GM19239 (cell line): ENCODE measurements around the gene MOB3B.
A peak's percentile ranks its signal among the peaks of the same experiment; 100 is the strongest.

Experiments used
- DNase-seq: peaks from one replicate; pipeline ENCODE4 v3.0.0; 2011; ENCODE audit warnings: low spot score; ENCODE audit not compliant: insufficient read length
- FAIRE-seq: peaks from 2 replicates; lab custom pipeline; 2011; peaks lifted over from hg19 to GRCh38; lab: Jason Lieb, UNC

The MOB3B gene

DNA sequence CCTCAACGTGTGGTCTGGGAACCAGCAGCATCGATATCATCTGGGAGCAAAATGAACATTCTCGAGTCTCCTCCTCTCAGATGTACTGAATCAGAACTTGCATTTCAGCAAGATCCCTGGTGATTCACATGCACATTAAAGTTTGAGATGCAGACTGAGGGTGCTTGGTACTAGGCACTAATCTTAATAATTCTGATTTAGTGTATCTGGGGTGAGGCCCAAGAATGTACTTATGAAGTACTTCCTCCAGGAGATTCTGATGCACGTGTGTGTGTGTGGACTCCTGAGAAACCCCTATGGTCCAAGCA is 176.5 kb downstream of the MOB3B start:
- FAIRE-seq: no peak
- no peak for DNase-seq

DNA sequence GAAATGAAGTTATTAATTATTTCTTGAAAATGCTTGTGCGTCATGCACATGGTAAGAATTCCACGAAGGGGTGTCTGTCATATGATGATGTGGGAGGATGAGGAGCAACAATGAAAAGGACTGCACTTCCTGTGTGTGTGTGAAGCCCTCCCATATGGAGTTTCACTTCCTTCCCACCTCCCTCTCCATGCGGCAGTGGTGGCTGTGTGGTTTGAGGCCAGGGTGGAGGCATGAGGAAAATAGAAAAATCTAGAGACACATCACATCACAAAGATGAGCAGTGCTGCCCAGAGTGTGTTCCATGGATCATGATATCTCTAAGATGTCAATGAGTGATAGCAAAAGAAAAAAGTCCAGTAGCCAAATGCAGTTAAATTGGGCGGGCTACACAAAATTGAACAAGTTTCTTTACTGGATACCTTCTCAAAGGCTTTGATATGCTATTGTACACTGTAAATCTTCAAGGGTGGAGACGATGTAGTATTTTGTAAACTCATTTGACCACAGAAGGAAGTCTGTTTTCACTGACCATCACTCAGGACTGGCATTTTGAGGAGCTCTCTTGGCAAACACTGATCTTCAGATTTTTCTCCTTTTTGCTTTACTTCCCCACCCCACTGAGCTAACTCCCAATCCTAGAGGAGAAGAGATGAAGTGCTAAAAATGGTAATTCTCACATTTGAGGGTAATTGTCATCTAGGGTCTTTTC is 177.0 kb downstream of the MOB3B start:
- DNase-seq (no peak), FAIRE-seq (no peak)

DNA sequence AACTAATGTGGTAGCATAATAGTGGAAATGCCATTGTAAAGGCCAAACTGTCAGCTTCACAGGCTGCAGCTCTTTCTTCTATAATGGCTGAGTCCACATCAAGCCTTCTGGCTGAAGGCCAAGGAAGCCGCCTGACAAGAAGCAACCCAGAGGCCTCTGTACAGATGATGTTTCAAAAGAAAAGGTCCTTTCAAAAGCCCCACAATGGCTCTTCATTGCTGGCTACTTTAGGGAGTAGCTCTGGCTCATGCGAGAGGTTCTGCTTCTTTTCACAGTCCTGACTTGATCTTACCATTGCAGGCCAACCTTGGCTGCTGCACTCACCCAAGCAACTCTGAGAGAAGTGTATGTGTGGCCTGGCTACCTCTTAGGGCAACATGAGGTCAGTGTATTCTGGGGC is 178.2 kb downstream of the MOB3B start:
- DNase-seq (no peak), FAIRE-seq (no peak)

DNA sequence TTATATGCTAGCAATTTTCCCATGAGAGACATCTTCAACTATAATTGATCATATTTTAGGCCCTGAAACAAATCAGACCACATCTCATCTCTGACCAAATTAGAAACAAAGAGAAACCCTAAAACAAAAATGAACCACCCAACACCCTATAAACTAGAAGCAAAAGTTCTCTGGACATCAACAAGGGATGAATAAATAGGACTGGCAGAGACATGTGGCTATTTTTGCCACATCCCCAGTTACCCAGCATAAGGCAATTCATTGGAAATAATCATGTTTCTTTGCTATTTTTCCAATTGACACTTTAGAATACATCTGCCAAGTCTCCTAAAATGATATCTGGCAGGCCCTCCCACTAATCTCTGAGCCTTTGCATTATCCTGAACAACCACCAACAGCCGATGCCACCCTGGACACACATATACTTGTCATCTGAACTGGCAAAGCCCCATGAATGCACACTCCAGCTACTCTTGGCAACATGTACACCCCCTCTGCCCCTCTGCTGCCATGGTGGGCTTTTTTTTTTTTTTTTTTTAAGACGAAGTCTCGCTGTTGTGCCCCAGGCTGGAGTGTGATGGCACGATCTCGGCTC is 179.1 kb downstream of the MOB3B start:
- DNase-seq (no peak), FAIRE-seq (no peak)

DNA sequence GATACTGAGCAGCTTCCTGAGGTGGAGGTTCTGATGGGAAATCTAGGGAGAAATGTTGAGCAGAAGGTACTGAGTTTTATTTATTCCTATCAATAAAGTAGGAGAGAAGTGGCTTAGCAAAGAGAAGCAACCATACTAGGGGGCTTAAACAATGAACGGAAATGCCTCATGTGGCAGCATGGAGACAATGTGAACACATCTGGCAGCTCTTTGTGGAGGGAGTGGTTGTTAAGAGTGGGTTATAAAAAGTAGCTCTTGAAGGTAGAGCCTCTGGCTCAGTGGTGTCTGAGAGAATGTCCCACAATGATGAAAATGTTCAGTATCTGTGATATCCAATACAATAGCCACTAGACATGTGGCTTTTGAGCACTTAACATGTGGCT is 179.9 kb downstream of the MOB3B start:
- FAIRE-seq: no peak
- no peak for DNase-seq

DNA sequence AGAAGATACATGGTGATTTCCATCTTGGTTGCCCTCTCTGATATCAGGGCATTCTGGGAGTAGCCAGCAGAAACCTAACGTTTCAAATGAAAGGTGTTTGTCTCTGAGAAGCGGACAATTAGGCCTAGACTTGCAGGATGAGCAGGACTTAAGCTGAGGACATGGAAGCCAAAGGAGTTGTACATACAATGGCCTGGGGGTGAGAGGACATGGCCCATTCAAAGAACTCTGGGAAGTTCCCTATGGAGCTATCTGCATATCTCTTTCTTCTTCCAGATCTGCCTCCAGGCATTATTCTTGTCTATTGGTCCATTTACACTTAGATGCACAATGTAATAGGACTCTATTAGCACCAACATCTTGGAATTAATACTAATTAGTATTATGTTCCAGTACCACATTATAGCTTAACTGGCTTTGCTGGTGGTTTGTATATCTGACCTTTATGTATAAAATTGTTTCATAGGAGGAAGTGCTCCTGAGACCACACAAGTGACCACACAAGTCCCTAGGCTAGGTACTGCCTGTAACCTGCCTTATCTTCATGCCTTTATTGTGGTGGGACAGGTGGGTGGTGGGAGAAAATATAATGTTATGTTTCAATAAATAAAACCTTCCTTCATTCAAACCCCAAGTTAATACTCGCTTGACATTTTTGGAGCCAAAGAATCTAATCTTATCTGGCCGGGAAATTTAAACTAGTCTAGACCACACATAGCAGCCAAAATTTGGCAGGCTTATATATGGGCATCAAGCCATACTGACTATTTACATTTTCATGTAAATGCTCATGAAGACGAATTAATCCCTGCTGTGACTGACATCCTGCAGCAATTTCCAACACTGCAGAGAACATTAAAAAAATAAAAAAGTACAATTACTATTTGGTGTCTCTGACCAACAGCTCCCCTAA is 180.6 kb downstream of the MOB3B start:
- DNase-seq (no peak), FAIRE-seq (no peak)

DNA sequence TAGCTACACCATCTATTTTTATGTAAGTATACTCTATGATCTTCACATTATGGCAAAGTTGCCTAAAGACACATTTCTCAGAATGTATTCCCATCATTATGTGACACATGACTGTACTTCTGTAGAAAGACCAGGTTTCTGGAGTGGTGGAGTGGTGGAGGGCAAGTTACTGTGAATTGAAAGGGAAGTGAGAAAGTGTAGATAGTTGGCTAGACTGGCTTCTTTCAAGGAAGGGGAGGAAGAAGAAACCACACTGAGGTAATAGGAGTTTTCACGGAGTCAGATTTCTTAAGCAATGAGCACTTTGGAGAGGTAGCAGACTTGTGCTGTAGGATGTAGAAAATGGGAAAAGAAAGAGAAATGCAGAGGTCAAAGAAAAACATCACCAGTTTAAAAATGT is 181.7 kb downstream of the MOB3B start:
- DNase-seq: no peak

DNA sequence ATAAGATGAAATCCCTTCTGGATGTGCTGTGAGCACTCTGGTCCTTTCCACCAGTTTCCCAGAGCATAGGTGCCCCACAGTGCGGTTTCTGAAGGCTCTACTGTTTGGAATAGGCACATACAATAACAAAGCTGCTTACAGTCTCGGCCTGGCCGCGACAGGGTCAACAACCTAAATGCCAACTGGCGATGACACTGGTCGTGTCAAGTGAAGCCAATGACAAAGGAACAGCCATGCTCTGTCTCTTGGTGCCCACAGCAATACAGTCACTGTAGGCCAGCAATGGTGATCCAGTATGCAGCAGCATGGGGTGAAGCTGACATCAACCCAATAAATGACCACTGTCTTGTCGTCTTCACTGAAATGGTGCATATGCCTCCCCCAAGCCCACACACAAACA is 184.8 kb downstream of the MOB3B start:
- DNase-seq (no peak), FAIRE-seq (no peak)

More for the DNA sequence above, 181.7 kb downstream of the MOB3B start:
- FAIRE-seq: no peak

DNA sequence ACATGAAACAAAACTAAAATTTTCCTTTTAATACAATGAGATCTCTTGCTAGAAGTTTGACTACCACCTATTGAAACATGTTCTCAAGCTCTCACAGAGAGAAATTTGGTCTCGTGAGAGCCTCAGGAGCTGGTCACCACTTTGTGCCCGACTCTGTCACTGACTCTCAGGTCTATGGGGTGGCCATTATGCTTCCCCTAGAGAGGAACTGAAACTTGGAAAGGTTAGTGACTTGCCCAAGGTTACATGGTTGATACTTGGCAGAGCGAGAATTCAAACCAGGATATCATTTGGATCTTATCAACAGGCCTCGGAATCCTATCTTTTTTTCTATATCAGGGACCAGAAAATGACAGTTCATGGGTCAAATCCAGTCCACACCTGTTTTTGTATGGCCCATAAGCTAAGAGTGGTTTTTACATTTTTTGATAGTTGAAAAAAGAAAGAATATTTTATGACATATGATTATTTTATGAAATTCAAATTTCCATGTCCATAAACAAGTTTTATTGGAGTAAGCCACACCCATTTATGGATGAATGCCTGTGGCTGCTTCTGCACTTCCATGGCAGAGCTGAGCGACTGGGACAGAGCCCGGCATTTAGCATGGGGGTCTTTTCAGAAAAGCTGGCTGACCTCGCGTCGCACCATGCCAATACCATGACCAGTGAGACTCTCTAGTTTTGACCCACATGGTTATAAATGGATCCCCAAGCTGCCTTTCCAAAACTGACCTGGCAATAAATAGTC is 187.9 kb downstream of the MOB3B start:
- DNase-seq: no peak

DNA sequence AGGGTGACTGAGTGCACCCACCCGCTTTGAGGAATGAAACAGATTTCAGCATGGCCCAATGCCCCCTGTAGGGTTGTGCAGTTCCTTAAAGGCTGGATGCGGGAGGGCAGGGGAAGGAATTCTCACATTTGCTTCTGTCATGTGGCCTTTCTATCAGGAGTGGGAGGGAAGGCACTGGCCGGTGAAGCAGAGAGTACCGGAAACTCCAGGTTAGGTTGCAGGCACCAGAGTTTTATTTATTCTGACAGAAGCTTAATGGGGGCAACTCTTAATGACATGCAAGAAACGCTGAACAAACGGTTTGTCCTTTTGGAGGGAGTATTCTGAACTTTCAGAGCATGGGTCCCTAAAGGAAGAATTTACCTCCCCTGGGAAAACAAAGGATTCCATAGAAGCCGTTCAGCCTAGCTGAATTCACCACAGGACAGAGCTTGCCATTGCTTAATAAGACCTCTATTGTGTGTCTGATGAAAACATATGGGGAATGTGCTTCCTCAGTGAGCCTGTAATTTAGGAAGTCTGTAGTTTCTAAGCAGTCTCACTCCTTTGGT is 188.6 kb downstream of the MOB3B start:
- no peak for FAIRE-seq
- DNase-seq: no peak

More for the DNA sequence above, 187.9 kb downstream of the MOB3B start:
- no peak for FAIRE-seq

DNA sequence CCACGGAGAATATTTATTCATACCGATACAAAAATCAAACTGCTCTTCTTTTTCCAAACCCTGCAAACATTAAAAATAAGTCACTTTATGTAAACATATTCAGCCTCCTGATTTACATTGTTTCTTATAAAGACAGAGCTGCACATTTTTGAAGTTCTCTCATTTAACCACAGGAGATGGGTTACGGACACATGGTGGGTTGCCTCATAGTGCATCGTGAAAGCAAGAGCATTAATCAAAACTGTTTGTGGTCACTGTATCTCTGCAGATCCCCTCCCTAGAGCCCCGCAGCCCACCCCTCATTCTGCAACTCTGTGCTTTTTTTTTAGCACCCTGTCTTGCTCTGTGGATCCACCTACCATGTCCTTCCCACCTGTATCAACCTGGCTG is 189.3 kb downstream of the MOB3B start:
- DNase-seq (no peak), FAIRE-seq (no peak)

DNA sequence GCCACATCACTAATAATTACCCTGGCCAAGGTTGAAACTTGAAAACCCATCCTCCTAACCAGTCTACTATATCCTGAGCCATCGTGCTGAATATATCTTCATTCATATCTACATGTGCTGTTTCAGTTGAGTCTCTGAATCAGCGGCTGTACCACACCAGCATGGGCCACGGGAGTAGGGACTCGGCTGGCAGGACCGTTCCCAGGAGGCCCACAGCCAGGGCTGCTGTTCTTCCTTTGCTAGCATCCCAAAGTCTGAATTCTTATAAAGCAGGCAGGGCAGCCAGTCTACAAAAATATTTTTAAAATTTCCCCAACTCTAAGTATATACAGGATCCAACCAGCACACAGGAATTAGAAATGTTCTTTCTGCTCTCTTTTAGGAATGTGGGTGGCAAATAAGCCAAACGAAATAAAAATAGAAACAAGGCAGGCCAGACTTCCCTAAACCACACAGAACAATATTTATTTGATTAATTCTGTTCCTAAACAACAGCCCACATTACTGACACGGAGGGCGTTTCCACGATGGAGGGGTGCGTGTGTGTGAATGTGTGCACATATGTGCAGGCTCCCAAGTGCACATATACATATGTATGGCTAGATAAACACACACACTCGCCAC is 189.8 kb downstream of the MOB3B start:
- FAIRE-seq: no peak
- no peak for DNase-seq

DNA sequence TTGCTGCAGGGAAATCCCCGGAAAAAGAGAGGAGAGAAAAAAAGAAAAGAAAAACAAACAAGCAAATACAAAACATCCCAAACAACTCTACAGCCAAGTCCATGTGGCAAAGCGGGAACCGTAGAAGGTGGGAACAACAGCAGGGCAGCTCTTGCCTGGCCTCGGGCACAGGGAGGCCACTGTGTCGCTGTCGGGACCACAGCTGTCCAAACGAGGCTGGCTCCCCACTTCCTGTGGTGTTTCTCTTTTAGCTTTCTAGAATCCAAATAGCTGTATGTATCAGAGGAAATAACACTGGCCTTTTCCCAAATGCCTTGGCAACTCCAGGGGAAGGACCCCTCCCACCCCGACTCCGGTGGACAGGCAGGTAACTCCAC is 191.1 kb downstream of the MOB3B start:
- FAIRE-seq: no peak
- DNase-seq: no peak

DNA sequence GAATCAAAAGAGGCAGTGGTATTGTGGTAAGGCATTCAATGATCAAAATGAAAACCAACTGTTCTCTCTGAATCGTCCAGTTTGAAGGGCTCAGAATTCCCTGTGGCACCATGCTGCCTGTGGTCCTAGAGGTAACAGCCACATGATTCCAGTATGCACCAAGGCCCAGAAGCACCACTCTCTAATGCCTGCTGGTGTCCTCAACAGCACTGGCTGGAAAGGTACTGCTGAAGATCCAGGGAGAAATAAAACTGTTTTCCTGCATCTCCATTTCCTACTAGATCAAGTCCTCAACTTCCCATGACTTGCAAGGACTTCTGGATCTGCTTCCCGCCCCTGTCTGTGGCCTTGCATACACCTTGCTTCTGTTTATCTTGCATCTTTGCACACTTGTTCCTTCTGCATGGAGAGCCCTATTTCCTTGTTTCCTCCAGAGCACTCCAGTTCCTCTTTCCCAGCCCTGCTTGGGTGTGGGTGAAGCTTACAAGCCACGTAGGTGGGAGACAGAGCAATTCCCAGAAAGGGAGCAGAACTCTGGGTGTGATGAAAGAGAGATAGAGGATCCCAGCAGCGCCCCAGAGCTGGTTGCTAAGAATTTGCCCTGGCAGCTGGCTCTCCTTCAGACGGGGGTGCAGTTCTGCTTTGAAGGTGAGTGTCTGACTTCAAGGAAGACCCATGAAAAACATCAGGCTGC is 191.6 kb downstream of the MOB3B start:
- no peak for DNase-seq
- no peak for FAIRE-seq

DNA sequence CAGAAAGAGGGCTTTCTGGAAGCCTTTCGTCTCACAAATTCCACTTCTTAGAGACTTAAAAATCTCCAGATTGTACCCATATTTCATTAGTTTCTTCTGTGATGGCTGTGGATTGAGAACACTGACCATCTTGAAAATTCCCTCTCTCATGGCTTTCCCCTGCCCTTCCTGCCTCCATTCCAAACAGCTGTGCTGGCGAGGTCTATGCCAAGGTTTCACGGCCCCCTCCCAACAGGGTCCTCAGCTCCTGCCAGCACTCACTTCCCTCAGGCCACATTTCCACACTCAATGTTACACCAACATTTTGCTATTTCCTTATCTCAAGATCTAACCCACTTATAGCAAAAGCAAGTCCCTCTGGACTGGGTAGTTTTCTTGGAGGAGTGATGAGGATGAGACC is 192.4 kb downstream of the MOB3B start:
- FAIRE-seq (no peak), DNase-seq (no peak)

DNA sequence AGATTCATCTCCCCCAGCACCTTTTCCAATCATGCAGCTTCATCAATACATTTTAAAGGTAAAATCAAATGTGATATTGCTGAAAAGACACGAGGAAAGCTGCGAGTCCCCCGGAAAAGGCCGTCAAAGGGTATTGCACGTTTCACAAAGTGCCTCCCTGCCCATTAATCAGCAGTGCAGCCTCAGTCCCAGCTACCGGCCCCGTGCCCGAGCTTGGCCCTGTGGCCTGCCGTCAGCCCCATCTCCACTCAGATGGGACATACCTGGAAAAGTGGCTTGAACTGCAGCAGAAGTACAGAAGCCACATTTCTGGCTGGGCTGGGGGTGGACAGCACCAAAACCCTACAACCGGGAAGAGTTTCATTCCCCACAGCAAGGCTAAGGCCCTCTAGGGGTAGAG is 192.8 kb downstream of the MOB3B start:
- no peak for DNase-seq
- FAIRE-seq: no peak

DNA sequence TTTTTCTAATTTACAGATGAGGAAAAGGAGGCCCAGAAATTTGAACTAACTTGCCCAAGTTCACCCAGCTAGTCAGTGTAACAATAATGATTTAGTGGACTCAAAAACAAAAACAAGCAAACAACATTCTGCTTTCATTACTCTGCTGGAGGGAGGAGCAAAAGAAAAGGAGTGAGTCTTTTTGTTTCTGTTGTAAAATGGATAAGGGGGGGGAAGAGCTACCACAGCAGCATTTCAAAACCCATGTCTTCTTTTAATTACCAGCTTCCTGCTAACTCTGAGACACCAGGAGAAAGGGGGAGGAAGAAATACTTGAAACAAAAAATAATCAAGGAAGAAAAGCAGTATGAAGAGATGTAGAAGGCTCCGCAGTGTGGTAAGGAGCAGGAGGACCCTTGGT is 193.5 kb downstream of the MOB3B start:
- FAIRE-seq: no peak

DNA sequence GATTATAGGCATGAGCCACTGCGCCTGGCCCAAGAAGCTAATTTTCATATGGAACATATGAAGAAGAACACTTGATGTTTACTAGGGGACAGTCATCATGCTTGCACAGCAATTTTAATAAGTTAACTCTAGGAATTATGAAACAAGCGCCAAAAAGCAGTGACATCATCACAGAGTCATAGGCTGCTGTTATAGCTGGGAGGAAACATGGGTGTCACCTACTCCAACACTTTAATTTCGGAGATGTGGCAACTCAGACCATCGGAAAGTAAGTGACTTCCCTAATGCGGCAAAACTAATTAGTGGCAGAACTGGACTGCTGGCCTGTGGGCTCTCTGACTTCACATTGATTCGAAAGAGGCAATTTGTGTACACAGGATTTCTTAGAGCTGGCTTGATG is 194.5 kb downstream of the MOB3B start:
- FAIRE-seq (no peak), DNase-seq (no peak)

More for the DNA sequence above, 193.5 kb downstream of the MOB3B start:
- no peak for DNase-seq

DNA sequence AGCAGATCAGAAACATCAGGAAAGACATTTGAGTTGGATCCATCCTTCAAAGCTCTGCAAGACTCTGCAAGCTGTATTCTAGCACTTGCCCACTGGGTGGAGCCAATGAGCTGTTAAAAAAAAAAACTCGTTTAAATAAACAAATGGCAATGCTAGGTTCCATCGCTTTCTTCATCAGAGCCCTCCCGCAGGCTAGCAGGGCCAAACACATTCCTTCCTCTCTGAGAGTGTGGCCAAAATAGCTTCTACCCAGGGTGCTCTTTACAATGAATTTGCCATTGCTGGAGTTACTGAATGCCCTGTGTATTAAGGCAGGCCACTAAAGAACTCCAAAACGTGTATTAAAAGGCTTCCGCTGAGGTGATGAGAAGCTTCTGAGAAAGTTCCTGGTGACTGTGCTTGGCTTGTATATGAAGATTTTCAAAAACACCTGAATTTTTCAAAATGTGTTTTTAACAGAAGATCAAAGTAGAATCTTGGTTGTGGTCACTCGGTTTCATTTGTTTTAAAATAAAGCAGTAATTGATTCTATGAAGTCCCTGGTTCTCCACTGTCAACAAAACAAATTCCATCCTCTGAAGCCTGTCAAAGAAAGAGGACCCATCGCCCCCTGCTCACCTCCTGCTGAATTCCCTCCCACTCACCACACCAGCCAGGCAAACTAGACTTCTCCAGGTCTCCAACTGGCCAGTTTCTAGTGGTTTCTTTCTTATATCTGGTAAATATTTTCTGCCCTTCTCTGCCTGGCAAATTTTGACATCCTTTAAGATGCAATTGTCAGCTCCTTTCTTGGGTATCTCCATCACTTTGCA is 196.2 kb downstream of the MOB3B start:
- FAIRE-seq (peak; percentile 100), DNase-seq (peak; percentile 64)
